ENCODE data around the gene CNTN5.
"Not testable (repeated sequence)": the region's sequence is repeated elsewhere in the genome, so short reads cannot be mapped to it uniquely, and the experiment has no call there.

Gene CNTN5

GRCh38 chr11:99781074-99781473 lies 760.3 kb downstream of the CNTN5 start:
- no peak for DNase-seq

GRCh38 chr11:99791354-99791753 lies 770.6 kb downstream of the CNTN5 start:
- DNase-seq, result no peak

GRCh38 chr11:99795999-99796398 lies 775.2 kb downstream of the CNTN5 start:
- DNase-seq, result no peak

GRCh38 chr11:99803501-99803900 lies 782.8 kb downstream of the CNTN5 start:
- no peak for DNase-seq

- DNase-seq, result no peak
These were observed 791.8 kb downstream of the CNTN5 start for GRCh38 chr11:99812516-99812915.

GRCh38 chr11:99814021-99814420 lies 793.3 kb downstream of the CNTN5 start:
- no peak for DNase-seq

- no peak for DNase-seq
These were observed 794.0 kb downstream of the CNTN5 start for GRCh38 chr11:99814738-99815137.

GRCh38 chr11:99818991-99819390 lies 798.2 kb downstream of the CNTN5 start:
- DNase-seq, result no peak

- no peak for DNase-seq
These were observed 802.3 kb downstream of the CNTN5 start for GRCh38 chr11:99822846-99823565.

GRCh38 chr11:99836739-99837138 lies 816.0 kb downstream of the CNTN5 start:
- not testable (repeated sequence) for DNase-seq

GRCh38 chr11:99841885-99842284 lies 821.1 kb downstream of the CNTN5 start:
- DNase-seq, result no peak

- DNase-seq, result no peak
These were observed 845.2 kb downstream of the CNTN5 start for GRCh38 chr11:99865951-99866350.

- no peak for DNase-seq
These were observed 860.9 kb downstream of the CNTN5 start for GRCh38 chr11:99881610-99882009.

- DNase-seq, result no peak
These were observed 864.0 kb downstream of the CNTN5 start for GRCh38 chr11:99884750-99885149.

- no peak for DNase-seq
These were observed 866.7 kb downstream of the CNTN5 start for GRCh38 chr11:99887481-99887880.

GRCh38 chr11:99893811-99894210 lies 873.1 kb downstream of the CNTN5 start:
- no peak for DNase-seq

- no peak for DNase-seq
These were observed 880.4 kb downstream of the CNTN5 start for GRCh38 chr11:99901175-99901574.

GRCh38 chr11:99911116-99911515 lies 890.4 kb downstream of the CNTN5 start:
- no peak for DNase-seq

- DNase-seq, result no peak
These were observed 895.3 kb downstream of the CNTN5 start for GRCh38 chr11:99916078-99916477.

GRCh38 chr11:99918761-99919160 lies 898.0 kb downstream of the CNTN5 start:
- no peak for DNase-seq

GRCh38 chr11:99920956-99921355 lies 900.2 kb downstream of the CNTN5 start:
- DNase-seq, result no peak

GRCh38 chr11:99925968-99926367 lies 905.2 kb downstream of the CNTN5 start:
- no peak for DNase-seq

GRCh38 chr11:99932684-99933083 lies 911.9 kb downstream of the CNTN5 start:
- DNase-seq, result no peak

- DNase-seq, result no peak
These were observed 913.3 kb downstream of the CNTN5 start for GRCh38 chr11:99934008-99934407.

- DNase-seq, result no peak
These were observed 916.6 kb downstream of the CNTN5 start for GRCh38 chr11:99937330-99937729.

All from CD4-positive, alpha-beta T cell treated with Interleukin-6 for 4 hours (primary cell).